AG20443 (cell line): ENCODE results near the gene SMIM1.

ENCODE experiments used
- DNase-seq: peaks from one replicate; pipeline ENCODE4 v3.0.0; 2012; ENCODE audit warnings: low spot score, mixed read lengths

Gene SMIM1

DNA sequence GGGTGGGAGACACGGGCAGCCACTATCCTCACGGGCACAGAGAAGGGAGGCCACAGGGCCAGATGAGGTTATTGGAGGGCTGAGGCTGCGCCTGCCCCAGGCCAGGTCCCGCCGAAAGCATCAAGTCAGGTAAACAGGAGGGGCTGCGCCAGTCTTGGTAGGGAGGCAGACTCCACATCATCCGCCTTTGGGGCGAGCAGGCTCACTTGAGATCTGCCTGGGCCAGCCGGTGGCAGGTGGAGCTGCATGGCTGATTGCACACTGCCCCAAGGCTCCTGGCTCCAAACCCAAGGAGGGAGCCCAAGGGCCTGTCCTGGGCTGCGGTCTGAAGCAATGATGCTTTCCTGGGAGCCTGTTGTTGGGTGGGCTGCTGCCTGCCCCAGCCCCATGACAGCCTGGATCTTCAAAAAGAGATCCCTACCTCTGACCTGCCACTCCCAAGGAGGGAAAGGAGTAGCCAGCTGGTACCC is 4.6 kb downstream of the SMIM1 start:
- DNase-seq = no peak

DNA sequence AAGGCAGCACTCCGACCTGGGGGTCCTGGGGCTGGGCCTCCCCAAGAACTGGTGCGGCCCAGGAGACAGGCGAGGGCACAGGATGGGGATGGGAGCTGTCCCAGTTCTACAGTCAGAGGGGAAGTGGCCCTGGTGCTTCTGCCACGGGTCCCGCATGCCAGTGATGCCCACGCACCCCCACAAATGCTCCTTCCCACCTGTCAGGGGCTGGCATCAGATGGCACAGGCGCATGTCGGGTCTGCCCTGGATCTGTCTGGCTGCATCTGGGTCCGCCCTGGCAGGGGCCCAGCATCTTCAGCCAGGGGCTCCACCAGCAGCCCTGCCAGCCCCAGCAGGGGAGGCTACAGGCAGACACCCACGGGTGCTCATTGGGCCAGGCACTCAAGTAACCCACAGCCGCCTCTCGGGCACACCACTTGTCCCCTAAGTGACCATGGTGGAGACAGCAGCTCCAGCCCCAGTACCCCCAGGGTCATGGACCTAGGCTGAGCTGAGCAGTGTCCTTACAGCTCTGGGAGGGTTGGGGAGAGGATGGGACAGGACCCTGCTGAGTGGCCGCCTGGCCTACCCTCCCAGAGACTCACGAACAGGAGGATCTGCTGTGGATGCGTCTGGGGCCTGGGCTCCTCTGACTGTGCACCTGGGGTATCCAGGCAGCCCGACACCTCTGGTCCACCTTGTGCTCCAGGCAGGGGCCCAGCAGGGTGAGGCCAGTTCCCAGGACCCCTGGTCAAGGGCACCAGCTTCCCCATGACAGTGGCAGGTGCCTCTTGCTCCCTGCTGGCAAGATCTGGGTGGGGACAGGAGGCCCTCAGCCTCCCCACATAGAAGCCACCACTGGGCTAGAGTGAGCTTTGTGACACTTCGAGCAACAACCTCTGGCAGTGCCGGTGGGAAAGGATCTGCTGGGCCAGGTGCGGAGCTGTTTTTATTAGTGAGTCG is 5.4 kb downstream of the SMIM1 start:
- DNase-seq = no peak

- DNase-seq = no peak
Observed at GRCh38 chr1:3778590-3779264, 6.2 kb downstream of the SMIM1 start.

GRCh38 chr1:3779265-3779911 is 6.8 kb downstream of the SMIM1 start:
- DNase-seq = no peak

GRCh38 chr1:3779912-3780416 is 7.4 kb downstream of the SMIM1 start:
- no peak for DNase-seq

DNA sequence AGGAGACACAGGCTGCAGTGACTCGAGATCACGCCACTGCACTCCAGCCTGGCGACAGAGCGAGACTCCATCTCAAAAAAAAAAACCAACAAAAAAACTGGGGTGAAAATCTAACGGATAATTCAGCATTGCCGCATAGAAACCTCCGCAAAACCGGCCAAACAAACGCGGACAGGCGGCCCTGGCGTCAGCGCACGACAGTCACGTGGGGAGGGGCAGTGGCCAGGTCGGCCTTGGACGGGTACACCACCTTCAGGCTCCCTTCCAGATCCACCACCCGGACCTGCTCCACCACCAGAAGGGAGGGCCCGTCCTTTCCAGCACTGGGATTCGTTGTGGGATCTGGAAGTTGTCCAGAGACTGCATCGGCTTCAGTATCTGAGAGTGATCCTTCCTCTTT is 8.4 kb downstream of the SMIM1 start:
- no peak for DNase-seq

DNA sequence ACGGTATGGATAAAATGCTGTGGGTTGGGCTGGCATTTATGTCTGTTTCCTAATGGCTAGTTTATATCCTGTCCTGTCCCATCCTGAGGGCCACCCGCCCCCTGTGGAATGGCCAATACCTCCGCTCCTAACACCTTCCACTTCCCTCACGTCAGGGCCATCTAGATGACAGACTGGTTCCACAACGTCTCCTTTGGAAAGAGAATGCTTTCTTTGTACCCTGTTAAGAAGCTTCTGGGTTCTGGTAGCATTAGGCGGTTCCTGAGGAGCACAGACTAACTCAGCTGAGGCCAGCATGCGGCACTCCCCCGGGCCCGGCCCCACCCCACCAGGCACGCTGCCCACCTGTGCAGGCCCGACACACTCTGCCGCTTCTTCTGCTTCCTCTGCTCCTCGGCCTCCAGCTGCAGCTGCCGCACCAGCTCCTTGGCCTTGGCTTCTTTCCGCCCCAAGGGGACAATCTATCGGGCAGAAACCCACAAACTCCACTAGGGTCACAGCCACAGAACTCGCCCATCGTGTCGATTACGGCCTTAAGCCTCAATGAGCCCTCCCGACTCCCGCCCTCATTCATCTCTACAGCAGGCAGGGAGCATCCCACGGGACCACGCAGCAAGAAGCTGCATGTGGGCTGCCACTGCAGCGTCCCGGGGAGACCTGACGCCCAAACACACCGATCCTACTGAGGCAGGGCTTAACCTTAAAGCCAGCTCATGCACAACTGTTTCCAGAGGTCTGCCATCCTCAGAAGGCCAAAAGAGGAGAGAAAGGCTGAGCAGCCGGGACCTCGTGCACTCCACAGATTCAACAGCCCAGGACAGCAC is 11.3 kb downstream of the SMIM1 start:
- no peak for DNase-seq

DNA sequence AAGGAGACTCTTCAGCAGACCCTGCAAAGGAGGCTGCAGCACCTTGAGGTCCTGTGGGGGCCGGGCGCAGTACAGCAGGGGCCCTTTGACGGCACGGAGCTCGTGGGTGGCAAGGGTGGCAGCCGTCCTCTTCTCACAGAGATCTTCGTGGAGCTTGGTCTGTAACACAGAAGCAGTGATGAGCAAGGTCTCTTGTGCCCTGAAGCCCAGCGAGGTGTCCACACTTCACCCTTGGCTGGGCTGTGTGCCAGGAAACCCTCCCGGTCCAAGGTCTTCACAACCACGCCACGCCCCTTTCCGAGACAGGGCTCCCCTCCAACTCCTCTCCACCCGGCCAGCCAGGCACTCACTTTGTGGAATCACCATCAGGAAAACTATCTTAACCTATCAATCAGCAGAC is 12.5 kb downstream of the SMIM1 start:
- DNase-seq = no peak

DNA sequence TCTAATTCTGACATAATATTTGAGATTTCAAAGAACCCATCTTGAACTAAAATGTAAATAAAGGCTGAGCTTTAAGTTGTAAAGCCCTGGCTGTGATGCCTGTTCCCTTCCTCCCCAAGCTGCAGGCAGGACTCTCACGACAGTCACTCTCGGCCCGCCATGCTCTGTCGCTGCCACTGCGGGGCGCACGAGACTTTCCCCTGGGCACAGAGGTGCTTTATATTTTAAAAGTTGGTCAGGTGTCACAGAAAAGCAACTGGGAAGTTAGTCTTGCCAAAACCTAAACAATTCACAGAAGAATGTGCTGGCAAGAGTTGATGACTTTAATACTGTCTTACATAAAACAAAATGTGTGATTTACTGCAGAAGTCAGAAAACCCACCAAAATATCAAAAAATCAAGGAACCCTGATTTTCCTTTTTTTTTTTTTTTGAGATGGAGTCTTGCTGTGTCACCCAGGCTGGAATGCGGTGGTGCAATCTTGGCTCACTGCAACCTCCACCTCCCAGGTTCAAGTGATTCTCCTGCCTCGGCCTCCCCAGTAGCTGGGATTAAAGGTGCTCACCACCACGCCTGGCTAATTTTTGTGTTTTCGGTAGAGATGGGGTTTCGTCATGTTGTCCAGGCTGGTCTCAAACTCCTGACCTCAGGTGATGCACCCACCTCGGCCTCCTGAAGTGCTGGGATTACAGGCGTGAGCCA is 13.1 kb downstream of the SMIM1 start:
- no peak for DNase-seq

DNA sequence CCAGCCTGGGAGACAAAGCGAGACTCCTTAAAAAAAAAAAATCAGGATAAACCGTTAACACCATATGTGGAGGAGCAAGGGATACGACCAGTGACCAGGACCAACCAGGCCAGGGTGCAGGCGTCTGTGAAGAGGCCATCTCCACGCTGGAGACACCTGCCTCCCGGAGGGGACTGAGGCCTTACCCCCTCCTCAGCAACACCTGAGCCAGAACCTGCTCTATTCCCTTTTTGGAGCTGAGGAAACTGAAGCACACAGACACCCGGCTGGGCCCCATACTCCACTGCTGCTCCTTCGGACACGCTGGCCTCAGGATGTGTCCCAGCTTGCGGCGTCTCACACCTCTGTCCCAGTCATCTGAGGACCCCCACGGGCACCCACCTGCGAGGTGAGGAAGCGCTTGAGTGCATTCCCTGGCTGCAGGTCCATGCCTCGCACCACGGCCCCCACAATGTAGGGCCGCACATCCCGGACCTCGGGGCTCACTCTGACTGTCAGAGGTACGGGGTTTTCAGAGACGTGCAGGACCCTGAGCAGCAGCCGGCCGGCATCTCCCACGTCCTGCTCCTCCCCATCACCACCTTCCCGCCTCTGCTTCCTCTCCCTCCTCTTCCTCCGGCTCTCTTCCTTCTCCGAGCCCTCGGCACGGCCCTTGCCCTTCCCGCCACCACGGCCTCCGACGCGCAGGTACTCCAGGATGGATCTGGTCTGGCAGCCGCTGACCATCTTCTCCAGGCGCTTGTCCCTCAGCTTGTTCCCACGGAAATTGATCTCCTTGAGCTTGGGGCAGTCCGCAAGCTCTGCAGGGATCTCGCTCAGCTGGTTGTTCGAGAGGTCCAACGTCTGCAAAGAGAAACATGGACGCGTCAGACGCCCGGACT is 14.2 kb downstream of the SMIM1 start:
- no peak for DNase-seq

DNA sequence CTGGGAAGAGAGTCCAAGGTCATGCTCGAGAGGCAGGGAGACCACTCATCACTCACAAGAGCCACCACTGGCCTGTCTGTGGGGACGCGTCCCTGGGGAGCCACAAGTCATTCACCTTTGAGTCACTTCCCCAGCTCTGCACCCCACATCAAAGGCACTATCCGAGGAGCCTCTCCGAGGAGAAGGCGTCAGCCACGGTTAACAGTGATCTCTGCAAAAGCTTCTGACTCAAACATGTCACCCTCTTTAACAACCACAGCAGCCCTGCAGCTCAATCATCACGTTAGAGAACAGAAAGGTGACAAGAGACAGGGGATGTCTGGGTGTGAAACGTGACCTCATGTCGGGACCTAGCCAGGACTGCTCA is 14.8 kb downstream of the SMIM1 start:
- DNase-seq = no peak

- DNase-seq = no peak
Observed at GRCh38 chr1:3787745-3788605, 15.4 kb downstream of the SMIM1 start.

GRCh38 chr1:3788756-3789420 is 16.3 kb downstream of the SMIM1 start:
- no peak for DNase-seq

GRCh38 chr1:3789421-3790300 is 17.1 kb downstream of the SMIM1 start:
- DNase-seq = no peak

DNA sequence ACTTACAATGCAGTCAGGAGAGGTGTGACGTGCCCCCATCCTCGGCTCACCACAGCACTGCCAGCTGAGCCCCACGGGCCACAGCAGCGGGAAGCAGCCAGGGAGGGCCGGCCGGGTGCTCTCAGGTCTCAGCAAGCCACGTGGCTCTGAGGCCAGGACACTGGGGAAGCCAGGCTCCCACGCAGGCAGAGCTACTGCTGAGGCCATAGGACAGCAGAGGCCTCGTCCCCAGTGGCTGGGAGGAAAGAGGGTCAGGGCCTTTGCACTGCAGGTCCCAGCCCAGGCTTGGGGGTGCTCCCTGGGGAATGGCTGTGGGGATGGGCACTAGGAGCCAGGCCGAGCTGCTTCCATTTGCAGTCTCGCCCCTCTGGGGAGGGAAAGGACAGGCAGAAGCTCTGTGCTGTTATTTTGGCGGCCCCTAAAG is 18.0 kb downstream of the SMIM1 start:
- no peak for DNase-seq

GRCh38 chr1:3790952-3791351 is 18.4 kb downstream of the SMIM1 start:
- DNase-seq = no peak

GRCh38 chr1:3795453-3796214 is 23.1 kb downstream of the SMIM1 start:
- DNase-seq = no peak
